GM20000 (cell line): ENCODE measurements around the gene ANKRD6.

Source experiments
- DNase-seq: peaks from one replicate; pipeline ENCODE4 v3.0.0; 2012; ENCODE audit warnings: low spot score
- TF ChIP-seq, protein P1 (sequence below): IDR thresholded peaks from 2 replicates; pipeline ENCODE4 v1.5.1; 2012; ENCODE audit warnings: mild to moderate bottlenecking, control low read depth; ENCODE audit errors: extremely low read depth, missing control alignments

ANKRD6 gene

GRCh38 chr6:89596484-89596883, 163.5 kb downstream of the ANKRD6 start:
- TF ChIP-seq, protein P1, sequence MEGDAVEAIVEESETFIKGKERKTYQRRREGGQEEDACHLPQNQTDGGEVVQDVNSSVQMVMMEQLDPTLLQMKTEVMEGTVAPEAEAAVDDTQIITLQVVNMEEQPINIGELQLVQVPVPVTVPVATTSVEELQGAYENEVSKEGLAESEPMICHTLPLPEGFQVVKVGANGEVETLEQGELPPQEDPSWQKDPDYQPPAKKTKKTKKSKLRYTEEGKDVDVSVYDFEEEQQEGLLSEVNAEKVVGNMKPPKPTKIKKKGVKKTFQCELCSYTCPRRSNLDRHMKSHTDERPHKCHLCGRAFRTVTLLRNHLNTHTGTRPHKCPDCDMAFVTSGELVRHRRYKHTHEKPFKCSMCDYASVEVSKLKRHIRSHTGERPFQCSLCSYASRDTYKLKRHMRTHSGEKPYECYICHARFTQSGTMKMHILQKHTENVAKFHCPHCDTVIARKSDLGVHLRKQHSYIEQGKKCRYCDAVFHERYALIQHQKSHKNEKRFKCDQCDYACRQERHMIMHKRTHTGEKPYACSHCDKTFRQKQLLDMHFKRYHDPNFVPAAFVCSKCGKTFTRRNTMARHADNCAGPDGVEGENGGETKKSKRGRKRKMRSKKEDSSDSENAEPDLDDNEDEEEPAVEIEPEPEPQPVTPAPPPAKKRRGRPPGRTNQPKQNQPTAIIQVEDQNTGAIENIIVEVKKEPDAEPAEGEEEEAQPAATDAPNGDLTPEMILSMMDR: no peak
- DNase-seq: no peak

- TF ChIP-seq, protein P1: no peak
- no peak for DNase-seq
Measured at GRCh38 chr6:89597372-89597771, 164.4 kb downstream of the ANKRD6 start.

- DNase-seq: peak; percentile 16
Measured at GRCh38 chr6:89597988-89598387, 165.0 kb downstream of the ANKRD6 start.

GRCh38 chr6:89599727-89600126, 166.8 kb downstream of the ANKRD6 start:
- no peak for DNase-seq
- TF ChIP-seq, protein P1: no peak

More at GRCh38 chr6:89597988-89598387, 165.0 kb downstream of the ANKRD6 start:
- TF ChIP-seq, protein P1: no peak

GRCh38 chr6:89602166-89602565, 169.2 kb downstream of the ANKRD6 start:
- TF ChIP-seq, protein P1: no peak
- no peak for DNase-seq

DNA sequence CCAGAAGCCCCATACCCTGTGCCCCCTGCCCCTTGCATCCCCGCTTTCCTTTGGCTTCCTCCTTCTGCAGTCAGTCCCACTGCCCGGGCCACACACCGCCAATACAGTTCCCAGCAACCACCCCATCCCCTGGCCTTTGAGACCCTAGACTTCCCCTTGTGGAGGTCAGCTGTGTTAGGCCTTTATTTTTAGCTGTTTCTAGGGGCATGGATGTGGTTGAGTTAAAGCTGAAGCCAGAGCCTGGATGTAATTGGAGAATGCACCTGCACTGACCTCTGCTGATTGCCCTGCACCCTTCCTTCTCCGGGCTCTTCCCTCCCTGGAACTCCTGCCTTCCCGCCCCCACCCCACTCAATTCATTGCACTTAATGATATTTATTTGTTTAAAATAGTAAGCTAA, 171.7 kb downstream of the ANKRD6 start:
- TF ChIP-seq, protein P1: no peak
- DNase-seq: no peak

- DNase-seq: no peak
- TF ChIP-seq, protein P1: no peak
Measured at GRCh38 chr6:89605861-89606260, 172.9 kb downstream of the ANKRD6 start.

DNA sequence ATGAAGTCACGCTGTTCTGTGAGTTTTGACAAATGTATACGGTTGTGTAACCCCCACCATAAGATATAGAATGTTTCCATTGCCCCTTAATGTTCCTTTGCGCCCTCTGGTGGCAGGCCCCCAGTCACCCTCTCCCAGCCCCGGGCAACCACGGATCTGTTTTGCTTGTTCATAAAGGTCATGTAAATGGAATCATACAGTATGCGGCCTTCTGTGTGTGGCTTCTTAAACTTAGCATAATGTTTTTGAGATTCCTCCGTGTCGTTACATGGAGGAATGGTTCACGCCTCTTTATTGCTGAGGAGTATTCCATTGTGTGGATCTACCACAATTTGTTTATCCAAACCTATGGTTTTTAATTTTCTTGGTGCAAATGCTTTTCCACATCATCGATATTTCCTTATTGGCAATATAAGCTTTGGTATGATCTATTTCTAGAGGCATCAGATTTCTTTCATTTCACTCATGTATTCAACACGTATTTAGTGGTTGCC, 177.2 kb downstream of the ANKRD6 start:
- TF ChIP-seq, protein P1: peak; percentile 80
- DNase-seq: peak; percentile 71
